Superior temporal gyrus (tissue), 1 donor: Measurements from ENCODE around the gene LRRC14B.

Experiments used
- DNase-seq: peaks from one replicate; pipeline ENCODE4 v3.0.0-alpha.2; 2016; ENCODE audit errors: extremely low spot score

Gene LRRC14B

GRCh38 chr5:191036-191948 lies at the start of gene LRRC14B:
LRRC14B (plus strand) TSS chr5:191495; CDS start chr5:191539, 44 bp downstream.
- DNase-seq = peak; percentile 16

- no peak for DNase-seq
Observed at GRCh38 chr5:141761-142160, 49.5 kb upstream of the LRRC14B start.

DNA sequence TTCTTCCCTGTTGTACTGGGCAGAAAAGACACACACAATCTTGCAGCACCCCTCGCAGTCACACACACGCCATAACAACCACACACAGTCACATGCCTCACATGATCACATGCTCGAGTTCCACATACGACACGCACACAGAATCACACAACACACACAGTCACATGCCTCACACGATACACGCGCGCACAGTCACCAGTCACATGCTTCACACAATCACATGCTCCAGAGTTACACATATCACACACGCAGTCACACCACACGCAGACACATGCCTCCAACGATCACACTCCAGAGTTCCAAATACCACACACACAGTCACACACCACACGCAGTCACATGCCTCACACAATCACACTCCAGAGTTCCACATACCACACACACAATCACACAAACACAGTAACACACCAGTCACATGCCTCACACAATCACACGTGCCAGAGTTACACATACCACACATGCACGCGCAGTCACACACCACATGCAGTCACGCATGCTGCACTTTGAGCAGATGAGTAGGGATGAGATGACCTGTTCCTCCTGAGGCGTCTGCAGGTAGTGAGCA lies 49.0 kb upstream of the LRRC14B start:
- no peak for DNase-seq

DNA sequence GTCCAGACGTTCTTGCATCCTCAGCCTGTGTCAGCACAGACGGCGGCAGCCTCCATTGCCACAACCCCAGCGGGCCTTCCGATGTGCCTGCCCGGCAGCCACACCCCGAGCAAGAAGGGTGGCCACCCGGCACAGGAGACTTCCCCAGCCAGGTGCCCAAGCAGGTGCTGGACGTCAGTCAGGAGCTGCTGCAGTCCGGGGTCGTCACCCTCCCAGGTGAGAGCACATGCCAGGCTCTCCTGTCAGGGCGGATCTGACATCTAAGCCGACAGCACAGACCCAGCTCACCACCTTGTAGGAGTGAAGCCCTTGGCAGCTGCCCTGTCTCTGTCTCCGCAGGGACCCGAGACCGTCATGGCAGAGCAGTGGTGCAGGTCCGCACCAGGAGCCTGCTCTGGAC lies 48.3 kb upstream of the LRRC14B start:
- no peak for DNase-seq

DNA sequence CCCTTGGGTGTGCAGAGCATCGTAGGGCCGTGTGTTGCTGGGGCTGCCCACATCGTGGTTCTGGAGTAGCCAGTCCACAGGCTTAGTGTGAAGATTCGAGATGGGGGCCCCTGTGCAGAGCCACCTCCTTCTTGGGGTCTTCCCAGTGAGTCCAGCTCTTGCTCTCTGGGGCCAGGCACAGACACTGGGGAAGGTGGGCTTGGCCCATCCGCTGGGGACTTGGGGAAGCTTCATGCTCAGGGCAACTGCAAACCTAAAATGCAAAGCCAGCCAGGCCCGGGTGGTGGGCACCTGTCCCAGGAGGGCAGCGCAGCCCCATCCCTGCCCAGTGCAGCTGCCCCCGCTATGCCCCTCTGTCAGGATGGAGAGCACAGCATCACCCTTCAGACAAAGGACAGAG lies 46.4 kb upstream of the LRRC14B start:
- DNase-seq = no peak

- DNase-seq = no peak
Observed at GRCh38 chr5:145585-146323, 45.5 kb upstream of the LRRC14B start.

GRCh38 chr5:147751-148150 lies 43.5 kb upstream of the LRRC14B start:
- no peak for DNase-seq

GRCh38 chr5:149745-150485 lies 41.4 kb upstream of the LRRC14B start:
- DNase-seq = no peak

- DNase-seq = no peak
Observed at GRCh38 chr5:150746-151145, 40.5 kb upstream of the LRRC14B start.

- DNase-seq = no peak
Observed at GRCh38 chr5:152077-152476, 39.2 kb upstream of the LRRC14B start.

DNA sequence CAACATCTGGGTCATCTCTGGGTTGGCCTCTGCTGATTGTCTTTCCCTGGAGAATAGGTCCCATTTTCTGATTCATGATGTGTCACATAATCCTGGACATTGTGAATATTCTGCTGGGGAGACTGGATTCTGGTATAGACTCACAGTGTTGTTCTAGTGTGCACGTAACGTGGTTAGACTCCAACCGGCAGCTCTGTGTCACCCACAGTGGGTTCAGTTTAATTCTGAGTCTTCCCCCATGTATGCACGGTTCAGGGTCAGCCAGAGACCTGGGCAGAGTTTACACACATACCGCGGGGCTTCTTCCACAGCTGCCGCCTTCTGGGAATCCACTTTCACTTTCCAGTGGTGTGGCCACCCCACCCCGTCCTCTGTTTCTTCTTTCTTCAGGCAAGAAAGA lies 38.0 kb upstream of the LRRC14B start:
- no peak for DNase-seq

GRCh38 chr5:154236-154635 lies 37.1 kb upstream of the LRRC14B start:
- DNase-seq = no peak

- DNase-seq = no peak
Observed at GRCh38 chr5:154826-155225, 36.5 kb upstream of the LRRC14B start.

- no peak for DNase-seq
Observed at GRCh38 chr5:155651-156410, 35.5 kb upstream of the LRRC14B start.

GRCh38 chr5:156411-157072 lies 34.8 kb upstream of the LRRC14B start:
- DNase-seq = no peak

DNA sequence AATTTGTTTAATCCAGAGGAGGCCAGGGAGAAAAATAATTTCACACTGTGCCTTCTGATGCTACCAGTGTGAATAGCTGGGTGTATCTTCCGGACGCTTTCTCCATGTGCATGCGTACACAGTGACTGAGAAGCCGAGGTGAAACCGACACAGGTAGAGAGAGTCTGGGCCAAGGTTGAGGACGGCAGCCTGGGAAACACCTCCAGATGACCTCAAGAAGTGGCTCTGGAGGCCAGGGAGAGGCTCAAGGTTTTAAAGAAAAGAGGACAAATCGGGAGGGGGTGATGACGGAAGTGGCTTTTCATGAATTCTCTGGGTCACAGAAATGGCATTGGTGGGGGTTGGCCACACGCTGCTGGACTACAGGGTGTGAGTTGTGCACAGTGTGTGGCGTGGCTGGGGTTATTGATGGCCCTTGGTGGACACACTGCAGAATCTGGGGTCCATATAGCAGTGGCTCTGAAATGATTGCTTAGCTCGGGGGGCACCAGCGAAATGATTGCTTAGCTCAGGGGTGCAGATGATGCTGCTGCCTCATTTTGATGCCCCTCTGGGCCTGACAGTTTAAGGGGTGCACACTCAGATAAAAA lies 34.1 kb upstream of the LRRC14B start:
- no peak for DNase-seq

DNA sequence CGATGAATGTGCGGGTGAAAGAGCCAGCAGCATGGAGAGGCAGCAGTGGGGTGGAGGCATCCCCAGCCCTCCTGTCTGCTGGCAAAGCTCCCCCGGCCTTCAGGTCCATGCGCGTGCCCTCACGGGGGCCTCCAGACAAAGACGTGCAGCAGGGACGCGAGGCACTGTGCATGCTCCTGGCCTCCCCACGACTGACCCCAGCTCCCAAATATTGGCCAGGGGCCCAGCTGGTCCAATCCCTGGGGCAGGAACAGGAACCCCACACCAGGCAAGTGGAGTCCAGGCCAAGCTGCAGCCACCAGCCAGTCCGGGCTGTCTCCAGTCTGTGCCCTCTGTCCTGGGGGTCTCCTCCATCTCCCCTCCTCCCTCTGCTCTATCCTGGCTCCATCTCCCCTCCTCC lies 33.5 kb upstream of the LRRC14B start:
- no peak for DNase-seq

DNA sequence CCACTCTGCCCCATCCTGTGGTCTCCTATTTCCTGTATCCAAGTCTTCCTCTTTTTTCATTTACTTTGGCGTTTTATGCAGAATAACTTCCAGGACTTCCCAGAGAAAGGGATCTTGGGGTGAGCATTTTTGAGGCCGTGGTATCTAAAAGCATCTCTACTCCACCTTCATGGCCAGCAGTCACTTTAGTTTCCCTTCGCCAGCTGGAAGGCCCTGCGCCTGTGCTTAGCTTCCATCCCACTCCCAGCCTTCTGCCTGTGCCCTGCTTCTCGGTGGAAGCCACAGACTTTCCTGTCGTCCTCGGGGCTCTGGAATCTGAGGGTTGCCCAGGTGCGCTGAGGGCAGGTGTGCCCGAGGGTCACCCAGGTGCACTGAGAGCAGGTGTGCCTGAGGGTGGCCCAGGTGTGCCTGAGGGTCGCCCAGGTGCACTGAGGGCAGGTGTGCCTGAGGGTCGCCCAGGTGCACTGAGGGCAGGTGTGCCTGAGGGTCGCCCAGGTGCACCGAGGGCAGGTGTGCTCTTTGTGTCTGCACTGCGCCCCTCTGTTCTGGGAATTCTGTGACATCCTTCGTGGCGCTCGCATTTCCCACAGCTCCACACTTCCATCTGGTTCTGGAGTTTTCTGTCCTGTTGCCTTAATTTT lies 32.4 kb upstream of the LRRC14B start:
- DNase-seq = no peak

GRCh38 chr5:159448-160172 lies 31.7 kb upstream of the LRRC14B start:
- no peak for DNase-seq
